Effector CD4-positive, alpha-beta T cell (primary cell): Measurements from ENCODE around the gene BMPR2.
"Not testable (repeated sequence)": the region's sequence is repeated elsewhere in the genome, so short reads cannot be mapped to it uniquely, and the experiment has no call there.

Experiments
- DNase-seq: peaks from one replicate; pipeline ENCODE4 v3.0.0-alpha.2; 2020

BMPR2 gene

GRCh38 chr2:202541137-202541536 is 165.0 kb downstream of the BMPR2 start:
- no peak for DNase-seq

- no peak for DNase-seq
Observed at GRCh38 chr2:202542142-202542541, 166.0 kb downstream of the BMPR2 start.

DNA sequence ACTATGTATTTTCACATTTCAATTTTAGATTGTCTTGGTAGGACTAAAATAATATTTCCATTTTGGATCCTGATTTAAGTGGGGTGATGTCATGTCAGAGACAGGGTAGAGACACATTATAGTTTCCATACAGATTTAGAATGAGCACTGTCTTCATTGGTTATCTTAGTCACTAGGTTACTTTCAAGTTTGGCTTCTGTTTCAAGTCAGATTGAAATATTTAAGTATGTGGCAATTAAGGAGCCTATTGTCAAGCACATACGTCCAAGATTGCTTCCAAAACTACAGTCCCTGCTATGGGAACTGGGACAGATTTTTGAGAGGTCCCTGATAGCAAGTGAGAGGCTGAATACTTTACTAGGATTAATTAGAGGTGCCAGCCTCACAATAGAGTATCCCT is 169.4 kb downstream of the BMPR2 start:
- DNase-seq: no peak

- DNase-seq: no peak
Observed at GRCh38 chr2:202545931-202546330, 169.8 kb downstream of the BMPR2 start.

DNA sequence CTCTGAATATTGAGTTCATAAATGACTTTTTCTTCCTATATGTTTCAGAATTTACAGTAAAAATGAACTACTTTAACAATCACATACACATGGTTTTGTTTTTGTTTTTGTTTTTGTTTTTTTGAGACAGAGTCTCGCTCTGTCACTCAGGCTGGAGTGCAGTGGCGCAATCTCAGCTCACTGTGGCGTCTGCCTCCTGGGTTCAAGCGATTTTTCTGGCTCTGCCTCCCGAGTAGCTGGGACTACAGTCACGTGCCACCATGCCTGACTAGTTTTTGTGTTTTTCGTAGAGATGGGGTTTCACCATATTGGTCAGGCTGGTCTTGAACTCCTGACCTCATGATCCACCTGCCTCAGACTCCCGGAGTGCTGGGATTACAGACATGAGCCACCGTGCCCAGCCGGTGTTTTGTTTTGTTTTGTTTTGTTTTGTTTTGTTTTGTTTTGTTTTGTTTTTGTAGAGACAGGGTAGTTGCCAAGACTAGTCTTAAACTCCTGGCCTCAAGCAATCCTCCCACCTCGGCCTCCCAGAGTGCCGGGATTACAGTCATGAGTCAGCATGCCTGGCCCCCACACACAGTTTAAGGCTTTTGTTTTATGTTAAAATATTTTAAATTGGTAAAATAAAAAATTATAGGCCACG is 170.5 kb downstream of the BMPR2 start:
- DNase-seq: not testable (repeated sequence)

DNA sequence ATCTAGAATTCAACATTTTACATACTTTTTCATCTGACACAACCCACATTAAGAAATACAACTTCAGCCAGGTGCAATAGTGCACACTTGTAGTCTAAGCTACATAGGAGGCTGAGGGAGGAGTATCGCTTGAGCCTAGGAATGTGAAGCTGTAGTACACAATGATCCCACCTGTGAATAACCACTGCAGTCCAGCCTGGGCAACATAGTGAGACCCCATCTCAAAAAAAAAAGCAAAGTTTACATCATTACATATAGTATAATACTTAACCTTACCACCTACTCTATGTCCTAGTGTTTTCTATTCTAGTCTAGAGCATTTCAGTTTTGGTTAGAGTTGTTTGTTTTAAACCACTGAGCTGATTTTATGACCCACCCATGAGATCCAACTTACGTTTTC is 172.1 kb downstream of the BMPR2 start:
- no peak for DNase-seq

DNA sequence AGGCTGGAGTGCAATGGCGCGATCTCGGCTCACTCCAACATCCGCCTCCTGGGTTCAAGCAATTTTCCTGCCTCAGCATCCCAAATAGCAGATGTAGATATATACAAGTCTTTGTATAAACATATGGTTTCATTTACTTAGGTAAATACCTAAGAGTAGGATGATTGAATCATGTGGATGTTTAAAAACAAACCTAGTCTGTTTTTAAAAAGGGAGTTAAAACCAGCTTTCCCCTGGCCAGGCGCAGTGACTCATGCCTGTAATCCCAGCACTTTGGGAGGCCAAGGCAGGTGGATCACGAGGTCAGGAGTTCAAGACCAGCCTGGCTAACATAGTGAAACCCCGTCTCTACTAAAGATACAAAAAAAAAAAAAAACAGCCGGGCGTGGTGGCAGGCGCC is 174.9 kb downstream of the BMPR2 start:
- DNase-seq: not testable (repeated sequence)

- DNase-seq: no peak
Observed at GRCh38 chr2:202555356-202555755, 179.2 kb downstream of the BMPR2 start.

GRCh38 chr2:202560200-202560599 is 184.1 kb downstream of the BMPR2 start:
- no peak for DNase-seq

- DNase-seq: no peak
Observed at GRCh38 chr2:202564226-202564625, 188.1 kb downstream of the BMPR2 start.

DNA sequence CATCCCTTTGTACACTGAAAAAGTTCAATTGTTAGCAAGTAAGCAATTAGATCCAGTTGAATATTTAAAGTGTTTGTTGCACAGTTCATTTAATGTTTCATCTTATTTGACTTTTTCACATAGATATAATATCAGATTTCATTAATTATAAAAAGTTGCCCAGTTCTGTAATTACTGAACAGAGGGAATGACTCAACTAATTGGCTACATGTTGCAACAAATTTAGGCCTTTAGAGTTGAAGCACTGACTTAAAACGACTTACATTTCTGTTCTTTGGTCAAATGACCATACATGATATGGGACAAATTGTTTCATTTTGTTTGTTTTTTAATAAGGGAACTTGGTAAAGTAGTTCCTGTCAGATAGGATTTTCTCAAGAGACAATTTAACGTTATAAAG is 190.2 kb downstream of the BMPR2 start:
- no peak for DNase-seq

DNA sequence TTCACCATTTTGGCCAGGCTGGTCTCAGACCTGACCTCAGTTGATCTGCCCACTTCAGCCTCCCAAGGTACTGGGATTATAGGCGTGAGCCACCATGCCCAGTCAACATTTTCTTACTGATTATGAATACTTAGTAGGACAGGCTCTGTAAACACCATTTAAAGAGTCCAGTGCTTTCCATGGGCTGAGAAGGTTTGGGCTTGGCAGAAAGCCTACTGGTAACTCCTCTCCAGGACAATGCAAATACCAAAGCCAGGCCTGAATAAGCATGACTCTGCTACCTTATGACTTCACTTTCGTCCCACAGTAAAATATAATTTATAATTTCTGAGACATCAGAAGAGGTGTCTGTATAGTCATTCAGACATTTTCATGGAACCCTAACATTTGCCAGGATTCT is 198.4 kb downstream of the BMPR2 start:
- DNase-seq: no peak

GRCh38 chr2:202575194-202575593 is 199.1 kb downstream of the BMPR2 start:
- not testable (repeated sequence) for DNase-seq

- DNase-seq: no peak
Observed at GRCh38 chr2:202577250-202578183, 201.4 kb downstream of the BMPR2 start.

- DNase-seq: not testable (repeated sequence)
Observed at GRCh38 chr2:202582846-202583245, 206.7 kb downstream of the BMPR2 start.

DNA sequence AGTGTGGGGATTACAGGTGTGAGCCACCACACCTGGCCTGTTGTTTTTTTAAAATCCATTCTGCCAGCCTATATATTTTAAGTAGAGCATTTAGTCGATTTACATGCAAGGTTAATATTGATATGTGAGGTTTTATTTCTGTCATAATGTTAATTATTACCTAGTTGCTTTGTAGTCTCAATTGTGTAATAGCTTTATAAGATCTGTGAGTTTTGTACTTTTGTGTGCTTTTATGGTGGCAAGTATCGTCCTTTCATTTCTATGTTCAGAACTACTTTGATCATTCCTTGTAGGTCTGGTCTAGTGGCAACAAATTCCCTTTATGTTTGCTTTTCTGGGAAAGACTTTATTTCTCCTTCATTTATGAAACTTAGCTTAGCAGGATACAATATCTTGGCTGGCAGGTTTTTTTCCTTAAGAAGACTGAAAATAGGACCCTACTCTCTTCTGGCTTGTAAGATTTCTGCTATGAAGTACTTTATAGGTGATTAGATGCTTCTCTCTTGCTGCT is 207.6 kb downstream of the BMPR2 start:
- DNase-seq: no peak

DNA sequence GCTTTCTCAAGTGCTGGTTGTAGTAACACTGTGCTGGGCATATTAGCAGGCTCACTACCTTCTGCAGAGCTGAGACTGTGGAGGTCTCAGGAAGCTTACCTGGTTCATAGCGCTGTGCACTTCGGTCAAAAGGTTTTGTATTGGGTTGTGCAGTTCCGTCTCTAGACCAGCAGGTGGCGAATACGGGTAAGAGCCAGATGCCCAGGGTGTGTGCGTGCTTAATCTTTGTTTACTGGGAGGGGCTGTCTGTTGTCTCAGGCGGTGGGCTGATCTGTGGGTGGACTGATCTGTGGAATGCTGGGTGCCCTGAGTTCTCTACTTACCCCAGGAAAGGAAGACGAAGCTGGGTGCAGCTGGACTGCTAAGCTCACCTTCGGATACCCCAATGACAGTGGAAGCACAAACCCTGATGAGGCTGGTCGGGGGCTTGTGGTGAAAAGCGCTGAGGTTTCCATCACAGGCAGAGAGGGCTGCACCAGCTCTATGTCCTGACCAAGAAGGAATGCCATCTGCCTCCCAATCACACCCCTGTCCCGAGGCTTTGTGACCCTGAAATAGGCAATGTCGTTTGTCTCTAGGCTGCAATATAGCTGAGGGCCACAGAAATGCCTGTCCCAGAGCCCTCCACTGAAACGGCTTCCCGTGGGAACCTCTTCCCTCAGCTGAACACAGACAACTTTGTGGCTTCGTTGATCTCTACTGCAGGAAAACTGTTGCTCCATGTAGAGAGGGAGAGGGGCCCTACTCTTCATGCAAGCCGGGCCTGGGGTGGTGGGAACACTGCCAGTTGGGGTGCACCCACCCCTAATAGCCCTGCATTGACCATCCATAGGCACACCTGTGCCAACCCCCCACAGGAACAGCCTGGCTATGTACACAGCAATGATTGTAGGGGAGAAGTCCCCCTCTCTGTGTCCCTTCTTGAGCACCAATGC is 212.8 kb downstream of the BMPR2 start:
- DNase-seq: peak; percentile 49

GRCh38 chr2:202589582-202589949 is 213.4 kb downstream of the BMPR2 start:
- no peak for DNase-seq

GRCh38 chr2:202592566-202592965 is 216.4 kb downstream of the BMPR2 start:
- no peak for DNase-seq

GRCh38 chr2:202599105-202599504 is 223.0 kb downstream of the BMPR2 start:
- DNase-seq: no peak

- DNase-seq: no peak
Observed at GRCh38 chr2:202599911-202600310, 223.8 kb downstream of the BMPR2 start.

- no peak for DNase-seq
Observed at GRCh38 chr2:202604699-202605098, 228.6 kb downstream of the BMPR2 start.

GRCh38 chr2:202605174-202605573 is 229.0 kb downstream of the BMPR2 start:
- no peak for DNase-seq
